ENCODE measurements around the gene SEC24C.

DNA sequence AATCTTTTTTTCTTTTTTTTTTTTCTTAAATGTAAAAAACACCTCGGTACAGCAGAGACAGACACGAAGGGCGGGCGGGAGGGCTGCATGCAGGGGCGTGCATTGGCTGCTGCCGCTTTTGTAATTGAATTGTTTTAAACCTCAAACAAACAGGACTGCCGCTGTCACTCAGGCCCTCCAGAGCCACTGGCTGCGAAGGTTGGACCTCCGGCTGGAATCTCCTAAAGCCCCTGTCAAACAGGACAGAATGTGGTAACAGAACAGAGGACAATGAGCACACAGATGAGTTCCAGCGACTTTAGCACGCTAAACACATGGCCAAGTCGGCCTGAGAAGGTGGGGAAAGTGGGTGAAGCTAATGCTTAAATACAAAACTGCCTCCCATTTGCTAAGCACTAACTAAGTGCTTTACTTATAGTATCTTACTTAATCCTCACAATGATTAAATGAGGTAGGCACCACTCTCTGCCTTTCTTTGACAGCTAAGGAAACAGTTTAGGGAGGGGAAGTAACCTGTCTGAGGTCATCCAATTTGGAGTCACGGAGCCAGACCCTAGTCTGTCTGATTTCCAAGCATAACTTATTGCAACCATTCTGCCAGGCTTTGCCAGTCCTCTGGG, 70.2 kb downstream of the SEC24C start:
- TF ChIP-seq, protein P1, sequence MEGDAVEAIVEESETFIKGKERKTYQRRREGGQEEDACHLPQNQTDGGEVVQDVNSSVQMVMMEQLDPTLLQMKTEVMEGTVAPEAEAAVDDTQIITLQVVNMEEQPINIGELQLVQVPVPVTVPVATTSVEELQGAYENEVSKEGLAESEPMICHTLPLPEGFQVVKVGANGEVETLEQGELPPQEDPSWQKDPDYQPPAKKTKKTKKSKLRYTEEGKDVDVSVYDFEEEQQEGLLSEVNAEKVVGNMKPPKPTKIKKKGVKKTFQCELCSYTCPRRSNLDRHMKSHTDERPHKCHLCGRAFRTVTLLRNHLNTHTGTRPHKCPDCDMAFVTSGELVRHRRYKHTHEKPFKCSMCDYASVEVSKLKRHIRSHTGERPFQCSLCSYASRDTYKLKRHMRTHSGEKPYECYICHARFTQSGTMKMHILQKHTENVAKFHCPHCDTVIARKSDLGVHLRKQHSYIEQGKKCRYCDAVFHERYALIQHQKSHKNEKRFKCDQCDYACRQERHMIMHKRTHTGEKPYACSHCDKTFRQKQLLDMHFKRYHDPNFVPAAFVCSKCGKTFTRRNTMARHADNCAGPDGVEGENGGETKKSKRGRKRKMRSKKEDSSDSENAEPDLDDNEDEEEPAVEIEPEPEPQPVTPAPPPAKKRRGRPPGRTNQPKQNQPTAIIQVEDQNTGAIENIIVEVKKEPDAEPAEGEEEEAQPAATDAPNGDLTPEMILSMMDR (IDR thresholded peaks at IDR 0.05; ENCODE audit: low read depth, low read length, poor library complexity, severe bottlenecking), result no peak
- TF ChIP-seq EZH2phosphoT487 (IDR thresholded peaks at IDR 0.05; ENCODE audit: borderline replicate concordance, low read length), result no peak

All from DOHH2 (cell line).